Stimulated activated CD8-positive, alpha-beta memory T cell treated with anti-CD3 and anti-CD28 coated beads, Interleukin-7, amount 100 ng/mL, for 48 hours (primary cell): Measurements from ENCODE around the gene CEP55.
A peak's percentile ranks its signal among the peaks of the same experiment; 100 is the strongest.

ENCODE experiments used
- DNase-seq, 2 donors: peaks; one replicate each; pipeline ENCODE4 v3.0.0-alpha.2; 2020; ENCODE audit warnings: low read depth in 1 of 2; ENCODE audit errors: extremely low read depth in 1 of 2

Gene CEP55

GRCh38 chr10:93468461-93469213 is 27.8 kb upstream of the CEP55 start:
- DNase-seq: no peak

- no peak for DNase-seq
These were observed 27.0 kb upstream of the CEP55 start for GRCh38 chr10:93469454-93469853.

GRCh38 chr10:93471110-93471651 is 25.2 kb upstream of the CEP55 start:
- DNase-seq: no peak

- no peak for DNase-seq
These were observed 23.3 kb upstream of the CEP55 start for GRCh38 chr10:93473161-93473560.

- DNase-seq: no peak
These were observed 22.5 kb upstream of the CEP55 start for GRCh38 chr10:93473804-93474472.

GRCh38 chr10:93475227-93475626 is 21.2 kb upstream of the CEP55 start:
- no peak for DNase-seq

- DNase-seq: no peak
These were observed 20.5 kb upstream of the CEP55 start for GRCh38 chr10:93475871-93476270.

GRCh38 chr10:93476756-93477155 is 19.7 kb upstream of the CEP55 start:
- DNase-seq: no peak

- no peak for DNase-seq
These were observed 17.5 kb upstream of the CEP55 start for GRCh38 chr10:93478873-93479272.

GRCh38 chr10:93481637-93482144 is 14.7 kb upstream of the CEP55 start:
- DNase-seq: no peak

- DNase-seq: peak in 1 of 2 donors; percentile 28
These were observed 14.1 kb upstream of the CEP55 start, which contains the start of gene MYOF for GRCh38 chr10:93482145-93482834. TSS of gene MYOF (minus strand) at chr10:93482334. CDS start at chr10:93482194, 140 bp downstream.

GRCh38 chr10:93485690-93486089 is 10.7 kb upstream of the CEP55 start:
- no peak for DNase-seq

- DNase-seq: no peak
These were observed 7.4 kb upstream of the CEP55 start for GRCh38 chr10:93488956-93489528.

GRCh38 chr10:93491602-93492121 is 4.8 kb upstream of the CEP55 start:
- DNase-seq: no peak

GRCh38 chr10:93493162-93493561 is 3.2 kb upstream of the CEP55 start:
- no peak for DNase-seq

GRCh38 chr10:93494494-93494893 is 1.9 kb upstream of the CEP55 start:
- DNase-seq: no peak

- no peak for DNase-seq
These were observed 624 bp upstream of the CEP55 start for GRCh38 chr10:93495654-93496321.

- DNase-seq: no peak
These were observed 1.8 kb downstream of the CEP55 start for GRCh38 chr10:93498166-93498565.

- no peak for DNase-seq
These were observed 5.2 kb downstream of the CEP55 start for GRCh38 chr10:93501650-93502049.

GRCh38 chr10:93503075-93503474 is 6.7 kb downstream of the CEP55 start:
- DNase-seq: no peak
